ENCODE measurements around the gene SYCN. TPM values are rescaled to one million over a fixed set of nuclear protein-coding genes. Genes with fewer than 3 reads are reported as not detected.

Gene SYCN
- polyA plus RNA-seq, 3 donors: not detected

DNA sequence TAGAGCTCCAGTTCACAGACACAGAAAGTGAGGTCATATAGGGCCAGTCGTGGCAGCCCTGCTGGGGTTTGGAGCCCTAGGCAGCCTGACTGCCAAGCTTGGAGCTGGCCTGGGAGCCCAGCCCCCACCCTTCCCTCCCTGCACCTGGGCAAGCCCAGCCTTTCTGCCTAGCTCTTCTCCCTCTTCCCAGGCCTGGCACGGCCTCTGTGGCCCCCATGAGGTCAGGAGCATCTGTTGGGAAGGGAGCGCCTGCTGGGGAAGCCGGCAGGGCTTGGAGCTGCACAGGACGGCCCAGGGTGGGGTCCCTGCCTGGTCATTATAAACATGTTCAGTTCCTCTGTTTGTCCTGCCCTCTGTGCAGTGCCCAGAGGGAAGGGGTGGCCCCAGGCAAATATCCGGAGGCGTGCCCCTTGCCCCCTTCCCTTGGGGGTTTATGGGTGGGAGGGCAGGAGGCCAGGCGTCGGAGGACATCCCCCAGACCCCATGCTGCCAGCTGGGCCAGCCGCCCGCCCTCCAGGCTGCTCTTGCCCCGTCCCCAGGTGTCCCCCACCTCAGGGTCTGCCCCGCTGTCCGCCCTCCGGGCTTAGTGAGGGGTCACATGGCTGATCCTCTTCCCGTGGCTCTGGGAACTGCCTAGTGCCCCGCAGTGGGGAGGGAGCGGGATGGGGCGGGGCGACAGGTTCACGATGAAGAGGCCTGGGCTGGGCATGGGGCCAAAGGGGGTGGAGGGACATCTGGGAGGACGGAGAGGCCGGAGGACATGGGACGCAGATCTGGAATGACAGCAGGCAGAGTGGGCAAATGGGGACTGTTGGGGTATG is 37.3 kb downstream of the SYCN start:
- no peaks in the 10 kb centered on the region for H3K9me3 Mint-ChIP-seq

DNA sequence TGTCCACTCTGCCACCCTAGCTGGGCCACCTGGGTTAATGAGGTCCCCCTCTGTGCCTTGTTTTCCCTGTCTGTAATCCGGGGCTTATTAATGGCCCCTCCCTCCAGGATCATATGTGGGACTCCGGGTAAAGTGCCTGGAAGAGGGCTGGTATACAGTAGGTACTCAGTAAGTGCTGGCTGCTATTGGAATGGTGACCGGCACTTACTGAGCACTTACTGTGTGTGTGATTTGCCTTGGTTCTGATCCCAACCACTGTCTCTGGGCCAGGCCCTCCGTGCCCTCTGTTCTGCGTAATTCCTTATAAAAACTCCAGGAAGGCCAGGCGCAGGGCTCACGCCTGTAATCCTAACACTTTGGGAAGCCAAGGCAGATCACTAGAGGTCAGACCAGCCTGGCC is 38.2 kb downstream of the SYCN start:
- no peaks in the 10 kb centered on the region for H3K9me3 ChIP-seq (replicated peaks in 1 of 2; ENCODE audit: control insufficient read depth in 1 of 2, insufficient read depth in 1 of 2, low read length in 2 of 2)
- peaks cover 4 to 9% of the 10 kb centered on the region in 2 donors for H3K36me3 Mint-ChIP-seq
- 100% methylated on average over 5 of the region's 7 CpGs for WGBS (ENCODE audit: insufficient coverage)
- no peak overlapping the region for H3K4me2 ChIP-seq (replicated peaks; ENCODE audit: extremely low read depth, low read length, poor library complexity, severe bottlenecking)
- peaks cover 0 to 4% of the 10 kb centered on the region in 2 donors for H3K4me1 ChIP-seq (ENCODE audit: control insufficient read depth in 1 of 2, insufficient read depth in 2 of 2, low read length in 2 of 2)
- H4K20me1 ChIP-seq (ENCODE audit: insufficient read depth, low read length): no peaks in the 10 kb centered on the region
- TF ChIP-seq, protein P1, sequence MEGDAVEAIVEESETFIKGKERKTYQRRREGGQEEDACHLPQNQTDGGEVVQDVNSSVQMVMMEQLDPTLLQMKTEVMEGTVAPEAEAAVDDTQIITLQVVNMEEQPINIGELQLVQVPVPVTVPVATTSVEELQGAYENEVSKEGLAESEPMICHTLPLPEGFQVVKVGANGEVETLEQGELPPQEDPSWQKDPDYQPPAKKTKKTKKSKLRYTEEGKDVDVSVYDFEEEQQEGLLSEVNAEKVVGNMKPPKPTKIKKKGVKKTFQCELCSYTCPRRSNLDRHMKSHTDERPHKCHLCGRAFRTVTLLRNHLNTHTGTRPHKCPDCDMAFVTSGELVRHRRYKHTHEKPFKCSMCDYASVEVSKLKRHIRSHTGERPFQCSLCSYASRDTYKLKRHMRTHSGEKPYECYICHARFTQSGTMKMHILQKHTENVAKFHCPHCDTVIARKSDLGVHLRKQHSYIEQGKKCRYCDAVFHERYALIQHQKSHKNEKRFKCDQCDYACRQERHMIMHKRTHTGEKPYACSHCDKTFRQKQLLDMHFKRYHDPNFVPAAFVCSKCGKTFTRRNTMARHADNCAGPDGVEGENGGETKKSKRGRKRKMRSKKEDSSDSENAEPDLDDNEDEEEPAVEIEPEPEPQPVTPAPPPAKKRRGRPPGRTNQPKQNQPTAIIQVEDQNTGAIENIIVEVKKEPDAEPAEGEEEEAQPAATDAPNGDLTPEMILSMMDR (IDR thresholded peaks at IDR 0.05): no peak
- DNase-seq: no peak
- H3K79me2 ChIP-seq (ENCODE audit: insufficient read depth, low read length): no peaks in the 10 kb centered on the region
- no peak overlapping the region for H3K27ac ChIP-seq (ENCODE audit: low read depth in 1 of 2, low read length in 2 of 2)
- H3K9me3 Mint-ChIP-seq: no peaks in the 10 kb centered on the region
- H3K4me3 ChIP-seq (replicated peaks in 1 of 3; ENCODE audit: low read depth in 2 of 3, low read length in 3 of 3): no peak overlapping the region
- peaks cover 5 to 12% of the 10 kb centered on the region in 2 donors for H3K36me3 ChIP-seq (replicated peaks in 1 of 2; ENCODE audit: control insufficient read depth in 1 of 2, insufficient read depth in 2 of 2, low read length in 2 of 2)
- peaks cover 0 to 4% (median 0%) of the 10 kb centered on the region in 3 donors for H3K27me3 Mint-ChIP-seq (ENCODE audit: low read depth in 3 of 3)
- H2AFZ ChIP-seq (ENCODE audit: insufficient read depth, low read depth, low read length, poor library complexity, severe bottlenecking): no peak overlapping the region
- no peak overlapping the region for H3K9ac ChIP-seq (ENCODE audit: insufficient read depth, low read length, poor library complexity, severe bottlenecking)
- no peaks in the 10 kb centered on the region for H3K27me3 ChIP-seq (ENCODE audit: control insufficient read depth in 2 of 2, insufficient read depth in 2 of 2, low read length in 2 of 2)
- H3K4me1 Mint-ChIP-seq: peaks cover 3% of the 10 kb centered on the region
- intact Hi-C loops (cut with micrococcal nuclease): no loop called here
- H3K4me3 Mint-ChIP-seq: no peak overlapping the region
- peak overlapping the region in 1 of 7 donors; percentile 18 for H3K27ac Mint-ChIP-seq

More for the DNA sequence above, 37.3 kb downstream of the SYCN start:
- 93% methylated on average over 17 of the region's 24 CpGs for WGBS (ENCODE audit: insufficient coverage)
- no peaks in the 10 kb centered on the region for H4K20me1 ChIP-seq (ENCODE audit: insufficient read depth, low read length)
- no peak overlapping the region for H3K4me3 ChIP-seq (replicated peaks in 1 of 3; ENCODE audit: low read depth in 2 of 3, low read length in 3 of 3)
- no peaks in the 10 kb centered on the region for H3K79me2 ChIP-seq (ENCODE audit: insufficient read depth, low read length)
- H3K4me3 Mint-ChIP-seq: no peak overlapping the region
- H2AFZ ChIP-seq (ENCODE audit: insufficient read depth, low read depth, low read length, poor library complexity, severe bottlenecking): no peak overlapping the region
- H3K27me3 Mint-ChIP-seq (ENCODE audit: low read depth in 3 of 3): peaks cover 0 to 4% (median 0%) of the 10 kb centered on the region in 3 donors
- H3K27me3 ChIP-seq (ENCODE audit: control insufficient read depth in 2 of 2, insufficient read depth in 2 of 2, low read length in 2 of 2): no peaks in the 10 kb centered on the region
- H3K36me3 ChIP-seq (replicated peaks in 1 of 2; ENCODE audit: control insufficient read depth in 1 of 2, insufficient read depth in 2 of 2, low read length in 2 of 2): peaks cover 10 to 21% of the 10 kb centered on the region in 2 donors
- intact Hi-C loops (cut with micrococcal nuclease): no loop called here
- no peak overlapping the region for H3K27ac Mint-ChIP-seq
- H3K9me3 ChIP-seq (replicated peaks in 1 of 2; ENCODE audit: control insufficient read depth in 1 of 2, insufficient read depth in 1 of 2, low read length in 2 of 2): no peaks in the 10 kb centered on the region
- no peak for DNase-seq
- H3K4me2 ChIP-seq (replicated peaks; ENCODE audit: extremely low read depth, low read length, poor library complexity, severe bottlenecking): no peak overlapping the region
- H3K4me1 Mint-ChIP-seq: no peaks in the 10 kb centered on the region
- no peak overlapping the region for H3K27ac ChIP-seq (ENCODE audit: low read depth in 1 of 2, low read length in 2 of 2)
- TF ChIP-seq, protein P1 (IDR thresholded peaks at IDR 0.05): no peak
- no peaks in the 10 kb centered on the region for H3K4me1 ChIP-seq (ENCODE audit: control insufficient read depth in 1 of 2, insufficient read depth in 2 of 2, low read length in 2 of 2)
- H3K36me3 Mint-ChIP-seq: peaks cover 4 to 18% of the 10 kb centered on the region in 2 donors
- H3K9ac ChIP-seq (ENCODE audit: insufficient read depth, low read length, poor library complexity, severe bottlenecking): no peak overlapping the region
